Osteoblast (primary cell): Measurements from ENCODE around the gene PPARG. TPM values are rescaled to one million over a fixed set of nuclear protein-coding genes. Genes with fewer than 3 reads are reported as not detected.

Experiments used
- DNase-seq: peaks from one replicate; pipeline ENCODE4 v3.0.0; 2011; ENCODE audit warnings: low spot score, mixed read lengths; ENCODE audit not compliant: insufficient read length; ENCODE audit errors: missing footprints
- H2AFZ ChIP-seq: 2 replicates; pipeline ENCODE4 v1.6.0; 2011; ENCODE audit warnings: mild to moderate bottlenecking, low read length
- H3K27ac ChIP-seq: 2 replicates; pipeline ENCODE4 v1.5.1; 2011; ENCODE audit warnings: mild to moderate bottlenecking, low read depth, low read length, moderate library complexity
- H3K27me3 ChIP-seq: 2 replicates; pipeline ENCODE4 v1.6.0; 2012; ENCODE audit warnings: mild to moderate bottlenecking, control low read depth, inconsistent platforms, low read length, moderate library complexity; ENCODE audit not compliant: insufficient read depth
- H3K36me3 ChIP-seq: 2 replicates; pipeline ENCODE4 v1.5.1; 2011; ENCODE audit warnings: mild to moderate bottlenecking, low read length, control low read depth, moderate library complexity; ENCODE audit not compliant: insufficient read depth
- H3K4me1 ChIP-seq: 2 replicates; pipeline ENCODE4 v1.5.1; 2011; ENCODE audit warnings: mild to moderate bottlenecking, low read length, control low read depth, moderate library complexity; ENCODE audit not compliant: insufficient read depth
- H3K4me2 ChIP-seq: 2 replicates; pipeline ENCODE4 v1.6.0; 2011; ENCODE audit warnings: mild to moderate bottlenecking, low read length; ENCODE audit not compliant: insufficient read depth
- H3K4me3 ChIP-seq: fragments of 200-600 bp; sonication (generic); 3 replicates; pipeline ENCODE4 v1.5.1; 2012; ENCODE audit warnings: mild to moderate bottlenecking, low read length, inconsistent platforms; ENCODE audit not compliant: insufficient read depth
- H3K79me2 ChIP-seq: 2 replicates; pipeline ENCODE4 v1.6.0; 2012; ENCODE audit warnings: mild to moderate bottlenecking, low read length, control low read depth, inconsistent platforms; ENCODE audit not compliant: insufficient read depth
- H3K9me3 ChIP-seq: 2 replicates; pipeline ENCODE4 v1.5.1; 2011; ENCODE audit warnings: low read depth, low read length, control low read depth
- H4K20me1 ChIP-seq: 2 replicates; pipeline ENCODE4 v1.6.0; 2012; ENCODE audit warnings: mild to moderate bottlenecking, low read length, control low read depth; ENCODE audit not compliant: insufficient read depth
- total RNA-seq: library from RNA; depleted of rRNA; stranded (reverse); fragments of >200 nt; gene quantifications from 2 replicates; pipeline ENCODE4 v1.2.3, GENCODE V29; 2012
- TF ChIP-seq, protein P1 (sequence below): IDR thresholded peaks from 2 replicates; pipeline ENCODE4 v1.5.1; 2011; ENCODE audit warnings: mild to moderate bottlenecking, low read depth, low read length, moderate library complexity; ENCODE audit errors: extremely low read depth

The PPARG gene
- total RNA-seq, 1 donor = 7.2 TPM

DNA sequence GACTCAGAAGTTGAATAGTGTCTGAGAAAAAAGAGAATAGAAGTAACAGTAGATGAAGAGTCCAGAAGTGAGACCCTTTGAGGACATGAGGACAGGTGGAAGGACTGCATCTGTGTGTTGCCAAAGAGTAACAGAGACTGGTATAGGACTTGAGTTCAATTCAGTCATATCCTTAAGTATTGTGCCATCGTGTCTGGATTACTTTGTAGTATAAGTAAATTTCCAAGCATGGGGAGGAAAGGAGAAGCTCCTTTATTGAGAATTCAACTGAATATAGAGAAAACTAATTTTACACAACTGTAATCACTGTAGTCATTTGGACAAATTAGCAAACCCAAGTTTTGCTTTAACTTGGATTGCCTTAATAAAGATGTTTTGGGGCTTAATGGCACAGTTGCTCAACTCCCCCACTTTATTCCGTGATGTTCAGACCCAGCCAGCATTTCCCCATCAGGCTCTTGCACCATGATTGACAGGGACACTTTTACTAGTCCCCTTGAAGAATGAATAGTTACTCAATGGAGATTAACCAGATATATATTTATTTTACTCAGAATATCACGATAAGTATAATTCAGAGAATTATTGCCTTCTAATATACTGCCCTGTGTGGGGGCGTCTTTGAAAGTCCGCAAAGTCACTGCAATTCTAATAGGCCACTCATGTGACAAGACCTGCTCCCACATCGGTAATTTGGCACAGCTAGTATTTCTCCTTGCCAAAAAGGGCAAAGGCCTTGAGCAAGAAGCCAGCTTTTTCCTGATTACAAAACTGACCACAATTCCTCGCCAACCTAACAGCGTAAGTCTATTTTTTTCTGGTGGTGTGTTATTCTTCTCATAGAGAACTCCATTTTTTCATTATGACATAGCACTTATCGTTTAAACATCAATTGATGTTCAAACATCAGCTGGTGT, 61.3 kb downstream of the PPARG start:
- Histone ChIP-seq H3K27ac (no peak overlapping the region), H2AFZ (no peak overlapping the region), H3K9me3 (no peaks in the 10 kb centered on the region), H3K4me3 (peak overlapping the region; percentile 23), H3K4me2 (peak overlapping the region; percentile 42), H3K36me3 (no peaks in the 10 kb centered on the region), H3K79me2 (no peaks in the 10 kb centered on the region), H4K20me1 (no peaks in the 10 kb centered on the region), H3K27me3 (no peaks in the 10 kb centered on the region), H3K4me1 (peaks cover 14% of the 10 kb centered on the region)
- DNase-seq = peak; percentile 44
- TF ChIP-seq, protein P1, sequence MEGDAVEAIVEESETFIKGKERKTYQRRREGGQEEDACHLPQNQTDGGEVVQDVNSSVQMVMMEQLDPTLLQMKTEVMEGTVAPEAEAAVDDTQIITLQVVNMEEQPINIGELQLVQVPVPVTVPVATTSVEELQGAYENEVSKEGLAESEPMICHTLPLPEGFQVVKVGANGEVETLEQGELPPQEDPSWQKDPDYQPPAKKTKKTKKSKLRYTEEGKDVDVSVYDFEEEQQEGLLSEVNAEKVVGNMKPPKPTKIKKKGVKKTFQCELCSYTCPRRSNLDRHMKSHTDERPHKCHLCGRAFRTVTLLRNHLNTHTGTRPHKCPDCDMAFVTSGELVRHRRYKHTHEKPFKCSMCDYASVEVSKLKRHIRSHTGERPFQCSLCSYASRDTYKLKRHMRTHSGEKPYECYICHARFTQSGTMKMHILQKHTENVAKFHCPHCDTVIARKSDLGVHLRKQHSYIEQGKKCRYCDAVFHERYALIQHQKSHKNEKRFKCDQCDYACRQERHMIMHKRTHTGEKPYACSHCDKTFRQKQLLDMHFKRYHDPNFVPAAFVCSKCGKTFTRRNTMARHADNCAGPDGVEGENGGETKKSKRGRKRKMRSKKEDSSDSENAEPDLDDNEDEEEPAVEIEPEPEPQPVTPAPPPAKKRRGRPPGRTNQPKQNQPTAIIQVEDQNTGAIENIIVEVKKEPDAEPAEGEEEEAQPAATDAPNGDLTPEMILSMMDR = no peak

- Histone ChIP-seq H2AFZ (no peak overlapping the region), H3K27me3 (no peaks in the 10 kb centered on the region), H3K4me3 (no peak overlapping the region), H3K9me3 (no peaks in the 10 kb centered on the region), H3K4me1 (peaks cover 12% of the 10 kb centered on the region), H3K27ac (no peak overlapping the region), H3K36me3 (no peaks in the 10 kb centered on the region), H3K79me2 (no peaks in the 10 kb centered on the region), H4K20me1 (no peaks in the 10 kb centered on the region), H3K4me2 (peak overlapping the region; percentile 42)
- no peak for DNase-seq
- TF ChIP-seq, protein P1 = no peak
Observed at GRCh38 chr3:12351145-12351544, 62.3 kb downstream of the PPARG start.

DNA sequence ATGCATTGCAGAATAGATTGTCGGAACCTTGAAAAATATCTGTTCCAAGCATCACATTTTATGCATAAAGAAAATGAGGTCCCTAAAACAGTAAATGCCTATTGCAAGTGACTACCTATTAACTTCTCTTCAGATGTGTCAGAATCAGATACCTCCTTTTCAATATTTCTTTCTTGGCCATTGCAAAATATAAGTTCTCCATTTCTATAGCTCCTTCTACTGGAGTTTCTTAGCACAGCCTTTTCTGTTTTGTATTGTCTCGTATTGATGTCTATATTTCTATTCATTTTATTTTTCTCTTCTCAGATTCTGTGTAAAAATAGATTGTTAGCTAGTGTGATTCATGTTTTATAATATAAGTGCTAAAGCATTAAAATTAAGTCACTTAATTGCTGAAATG, 63.4 kb downstream of the PPARG start:
- H3K4me1 ChIP-seq = peaks cover 12% of the 10 kb centered on the region
- H3K4me2 ChIP-seq = no peak overlapping the region
- TF ChIP-seq, protein P1 = peak; percentile 29
- H2AFZ ChIP-seq = no peak overlapping the region
- H3K27me3 ChIP-seq = no peaks in the 10 kb centered on the region
- H3K9me3 ChIP-seq = no peaks in the 10 kb centered on the region
- H4K20me1 ChIP-seq = no peaks in the 10 kb centered on the region
- H3K27ac ChIP-seq = no peak overlapping the region
- H3K79me2 ChIP-seq = no peaks in the 10 kb centered on the region
- DNase-seq = no peak
- H3K36me3 ChIP-seq = no peaks in the 10 kb centered on the region
- H3K4me3 ChIP-seq = no peak overlapping the region

DNA sequence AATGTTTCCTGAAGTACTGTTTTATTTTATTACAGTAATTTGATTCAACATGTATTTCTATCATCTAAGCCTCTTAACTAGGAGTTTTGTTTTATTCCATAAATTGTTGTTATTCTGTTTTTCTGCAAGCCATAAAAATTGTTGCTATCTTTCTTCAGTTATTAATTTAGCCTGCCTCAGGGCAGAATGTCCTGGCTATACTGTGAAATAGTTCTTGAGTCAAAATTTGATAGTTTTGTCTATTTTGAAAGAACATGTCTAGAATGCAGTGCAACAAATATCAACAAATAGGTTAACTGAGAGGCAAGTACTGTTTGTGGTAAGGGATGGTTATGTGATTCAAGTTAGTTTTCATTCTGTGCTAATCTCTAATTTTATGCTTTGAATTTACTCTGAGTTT, 63.9 kb downstream of the PPARG start:
- H3K9me3 ChIP-seq = no peaks in the 10 kb centered on the region

More for the DNA sequence above, 63.9 kb downstream of the PPARG start:
- H3K4me1 ChIP-seq = peaks cover 12% of the 10 kb centered on the region
- no peak overlapping the region for H3K4me2 ChIP-seq
- H3K36me3 ChIP-seq = no peaks in the 10 kb centered on the region
- DNase-seq = no peak
- H3K79me2 ChIP-seq = no peaks in the 10 kb centered on the region
- no peaks in the 10 kb centered on the region for H3K27me3 ChIP-seq
- no peak overlapping the region for H2AFZ ChIP-seq
- H4K20me1 ChIP-seq = no peaks in the 10 kb centered on the region
- TF ChIP-seq, protein P1 = no peak
- no peak overlapping the region for H3K27ac ChIP-seq
- no peak overlapping the region for H3K4me3 ChIP-seq
